NCI-H2171 (cell line): ENCODE data around the gene PLP2.

Experiments used
- DNase-seq: peaks from one replicate; lab custom pipeline; 2025; lab: John Stamatoyannopoulos, UW

The PLP2 gene

GRCh38 chrX:49186125-49187027, 14.7 kb downstream of the PLP2 start, which contains the start of gene PRICKLE3:
Gene PRICKLE3 (minus strand): TSS chrX:49186373. CDS start chrX:49186297, 76 bp downstream.
- peak; percentile 43 for DNase-seq

- no peak for DNase-seq
These were observed 15.3 kb downstream of the PLP2 start for GRCh38 chrX:49187028-49187394.

GRCh38 chrX:49187526-49187925, 15.8 kb downstream of the PLP2 start:
- DNase-seq: no peak

GRCh38 chrX:49188468-49189076, 16.9 kb downstream of the PLP2 start:
- no peak for DNase-seq

GRCh38 chrX:49189606-49190005, 17.9 kb downstream of the PLP2 start:
- no peak for DNase-seq

- peak; percentile 88 for DNase-seq
These were observed 19.3 kb downstream of the PLP2 start for GRCh38 chrX:49190821-49191573.

- DNase-seq: no peak
These were observed 19.9 kb downstream of the PLP2 start for GRCh38 chrX:49191574-49192011.

- DNase-seq: no peak
These were observed 21.1 kb downstream of the PLP2 start for GRCh38 chrX:49192722-49193328.

GRCh38 chrX:49193542-49193964, 21.9 kb downstream of the PLP2 start:
- DNase-seq: no peak

- DNase-seq: no peak
These were observed 25.9 kb downstream of the PLP2 start for GRCh38 chrX:49197543-49198087.

GRCh38 chrX:49198540-49199314, 27.0 kb downstream of the PLP2 start:
- DNase-seq: no peak

GRCh38 chrX:49199315-49199595, 27.6 kb downstream of the PLP2 start:
- no peak for DNase-seq

- peak; percentile 73 for DNase-seq
These were observed 28.4 kb downstream of the PLP2 start, which contains the start of gene SYP for GRCh38 chrX:49199906-49200771. Gene SYP (minus strand): TSS chrX:49200193. CDS start chrX:49200186, 7 bp downstream.

GRCh38 chrX:49202022-49202421, 30.3 kb downstream of the PLP2 start:
- DNase-seq: no peak

GRCh38 chrX:49203536-49203935, 31.8 kb downstream of the PLP2 start:
- no peak for DNase-seq

GRCh38 chrX:49204017-49204416, 32.3 kb downstream of the PLP2 start:
- DNase-seq: no peak

GRCh38 chrX:49204709-49205108, 33.0 kb downstream of the PLP2 start:
- DNase-seq: no peak

- no peak for DNase-seq
These were observed 33.7 kb downstream of the PLP2 start for GRCh38 chrX:49205443-49205842.

GRCh38 chrX:49206543-49206942, 34.8 kb downstream of the PLP2 start:
- DNase-seq: no peak

- DNase-seq: no peak
These were observed 36.7 kb downstream of the PLP2 start for GRCh38 chrX:49208399-49208798.
